ENCODE measurements around the gene DYNLRB1. TPM values are rescaled to one million over a fixed set of nuclear protein-coding genes. Genes with fewer than 3 reads are reported as not detected.
A peak's percentile ranks its signal among the peaks of the same experiment; 100 is the strongest.

The DYNLRB1 gene
- total and polyA plus RNA-seq, 2 donors (not counting 3 experiments of a cell fraction or from before 2014, with no cell fraction given): 142 to 245 TPM

DNA sequence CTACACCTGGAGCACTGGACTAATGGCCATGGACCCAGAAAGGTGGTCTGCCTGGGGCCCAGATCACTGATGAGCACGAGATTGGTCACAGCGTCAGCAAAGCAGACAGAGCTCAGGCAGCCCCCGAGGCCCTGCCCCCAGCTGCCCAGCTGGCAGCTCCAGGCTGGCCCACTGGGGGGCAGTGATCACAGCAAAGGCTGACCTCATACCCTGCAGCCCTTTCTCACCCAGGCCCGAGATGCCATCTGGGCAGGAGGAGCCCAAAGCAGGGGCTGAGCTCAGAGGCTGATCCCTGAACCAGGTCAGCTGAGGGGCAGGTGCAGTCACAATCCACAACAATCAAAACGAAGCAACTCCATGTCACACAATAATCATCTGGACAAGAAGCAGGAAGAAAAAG, 46.4 kb downstream of the DYNLRB1 start:
- intact Hi-C loops (cut with micrococcal nuclease) (loop anchor here (1.0 kb wide), 1 partner anchor 207 kb away; no protein-coding TSS in a partner anchor), dilution Hi-C loops (cut with MboI; ENCODE audit: extremely low pct_ligation_motif_present, low sequenced_read_pairs) (no loop called here)
- H3K4me1 ChIP-seq (ENCODE audit: control insufficient read depth, extremely low read depth, insufficient read depth, low read length): no peaks in the 10 kb centered on the region
- H3K27me3 ChIP-seq (ENCODE audit: control insufficient read depth in 2 of 2, insufficient read depth in 2 of 2, low read length in 2 of 2): no peaks in the 10 kb centered on the region
- no peak overlapping the region for H3K27ac ChIP-seq (ENCODE audit: insufficient read depth, low read depth, low read length)
- H3K4me2 ChIP-seq (ENCODE audit: insufficient read depth, low read length): no peak overlapping the region
- FAIRE-seq (peak; percentile 79), DNase-seq (ENCODE audit: low read depth, low spot score) (peak; percentile 39)
- no peaks in the 10 kb centered on the region for H4K20me1 ChIP-seq (replicated peaks; ENCODE audit: control insufficient read depth, extremely low read depth, insufficient read depth, low read length)
- H3K4me3 ChIP-seq (replicated peaks in 1 of 3; ENCODE audit: insufficient read depth in 1 of 3, low read depth in 1 of 3, low read length in 3 of 3): no peak overlapping the region
- H3K9me1 ChIP-seq (replicated peaks; ENCODE audit: control insufficient read depth, extremely low read depth, insufficient read depth, low read length): no peaks in the 10 kb centered on the region
- TF ChIP-seq POLR2A (IDR thresholded peaks at IDR 0.05; ENCODE audit: low read depth, low read length) (no peak), JUN (IDR thresholded peaks at IDR 0.05; ENCODE audit: borderline replicate concordance, insufficient read depth, insufficient read length, low read depth) (no peak), FOS (IDR thresholded peaks at IDR 0.05; ENCODE audit: borderline replicate concordance, insufficient read depth, low read length) (no peak), EZH2 (IDR thresholded peaks at IDR 0.05; ENCODE audit: borderline replicate concordance, low read depth, low read length, severe bottlenecking) (no peak), GATA2 (IDR thresholded peaks at IDR 0.05; ENCODE audit: insufficient read depth, insufficient read length, low read depth, low read length) (no peak), MYC (IDR thresholded peaks at IDR 0.05; ENCODE audit: low read depth, low read length) (no peak)
- TF ChIP-seq, protein P1, sequence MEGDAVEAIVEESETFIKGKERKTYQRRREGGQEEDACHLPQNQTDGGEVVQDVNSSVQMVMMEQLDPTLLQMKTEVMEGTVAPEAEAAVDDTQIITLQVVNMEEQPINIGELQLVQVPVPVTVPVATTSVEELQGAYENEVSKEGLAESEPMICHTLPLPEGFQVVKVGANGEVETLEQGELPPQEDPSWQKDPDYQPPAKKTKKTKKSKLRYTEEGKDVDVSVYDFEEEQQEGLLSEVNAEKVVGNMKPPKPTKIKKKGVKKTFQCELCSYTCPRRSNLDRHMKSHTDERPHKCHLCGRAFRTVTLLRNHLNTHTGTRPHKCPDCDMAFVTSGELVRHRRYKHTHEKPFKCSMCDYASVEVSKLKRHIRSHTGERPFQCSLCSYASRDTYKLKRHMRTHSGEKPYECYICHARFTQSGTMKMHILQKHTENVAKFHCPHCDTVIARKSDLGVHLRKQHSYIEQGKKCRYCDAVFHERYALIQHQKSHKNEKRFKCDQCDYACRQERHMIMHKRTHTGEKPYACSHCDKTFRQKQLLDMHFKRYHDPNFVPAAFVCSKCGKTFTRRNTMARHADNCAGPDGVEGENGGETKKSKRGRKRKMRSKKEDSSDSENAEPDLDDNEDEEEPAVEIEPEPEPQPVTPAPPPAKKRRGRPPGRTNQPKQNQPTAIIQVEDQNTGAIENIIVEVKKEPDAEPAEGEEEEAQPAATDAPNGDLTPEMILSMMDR (IDR thresholded peaks at IDR 0.05; ENCODE audit: extremely low read depth in 1 of 2, insufficient read depth in 1 of 2, low read depth in 1 of 2, low read length in 2 of 2): peak; percentile 64 to 83
- TF ChIP-seq, protein P2, sequence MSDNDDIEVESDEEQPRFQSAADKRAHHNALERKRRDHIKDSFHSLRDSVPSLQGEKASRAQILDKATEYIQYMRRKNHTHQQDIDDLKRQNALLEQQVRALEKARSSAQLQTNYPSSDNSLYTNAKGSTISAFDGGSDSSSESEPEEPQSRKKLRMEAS (IDR thresholded peaks at IDR 0.05; ENCODE audit: insufficient read depth, insufficient read length): no peak
- no peak overlapping the region for H3K9ac ChIP-seq (replicated peaks; ENCODE audit: extremely low read depth, insufficient read depth, low read length)
- CTCF ChIA-PET: interaction anchor here (0.8 to 2.7 kb wide), 14 partner anchors 9 to 372 kb away, joined by 3 to 23 read pairs (median 6); partner anchors contain the start of gene TP53INP2
- H3K9me3 ChIP-seq (replicated peaks; ENCODE audit: control insufficient read depth, insufficient read depth, low read length): no peaks in the 10 kb centered on the region
- POLR2A ChIA-PET: no interaction called here
- H2AFZ ChIP-seq (ENCODE audit: low read depth, low read length): no peak overlapping the region
- H3K36me3 ChIP-seq (ENCODE audit: control insufficient read depth in 2 of 2, extremely low read depth in 1 of 2, insufficient read depth in 2 of 2, low read length in 2 of 2): no peaks in the 10 kb centered on the region
- H3K79me2 ChIP-seq (ENCODE audit: control insufficient read depth, insufficient read depth, low read length): no peaks in the 10 kb centered on the region
- BruUV-seq (replicated peaks): no TSS peak
